ENCODE measurements around the gene LCP2. TPM values are rescaled to one million over a fixed set of nuclear protein-coding genes. Genes with fewer than 3 reads are reported as not detected.

LCP2 gene
- total and polyA plus RNA-seq, 10 of the 15 experiments (the other 5 are each of a cell fraction or from before 2014, with no cell fraction given): 8.0 to 50.5 (median 20.6) TPM

- TF ChIP-seq REST (IDR thresholded peaks at IDR 0.05; ENCODE audit: low read depth, low read length) (no peak), GABPA (IDR thresholded peaks at IDR 0.05; ENCODE audit: low read depth) (no peak), BACH1 (IDR thresholded peaks at IDR 0.05; ENCODE audit: borderline replicate concordance) (peak; percentile 39; the same call in 1 of the 2 replicates), SMC3 (IDR thresholded peaks at IDR 0.05; ENCODE audit: borderline replicate concordance, low read length) (no peak), YBX1 (IDR thresholded peaks at IDR 0.05) (no peak), PML (IDR thresholded peaks at IDR 0.05; ENCODE audit: low read length) (no peak), ATF2 (IDR thresholded peaks at IDR 0.05; ENCODE audit: low read length) (no peak), TCF7 (IDR thresholded peaks at IDR 0.05; ENCODE audit: borderline replicate concordance) (no peak), MAX (IDR thresholded peaks at IDR 0.05; ENCODE audit: low read depth, low read length) (no peak), ZNF207 (IDR thresholded peaks at IDR 0.05; ENCODE audit: borderline replicate concordance) (no peak), PKNOX1 (IDR thresholded peaks at IDR 0.05) (peak; percentile 52; the same call in 1 of the 2 replicates), NFYB (IDR thresholded peaks at IDR 0.05; ENCODE audit: insufficient read depth, low read depth, low read length) (peak; percentile 94), USF1 (IDR thresholded peaks at IDR 0.05; ENCODE audit: borderline replicate concordance, extremely low read length, insufficient read depth, low read depth, low read length) (no peak), NFIC (IDR thresholded peaks at IDR 0.05; ENCODE audit: low read depth, low read length) (0 out of 2 replicates have a peak, but pooled peaks have one; percentile 35), CHD1 (IDR thresholded peaks at IDR 0.05; ENCODE audit: low read depth, low read length) (no peak), BCL11A (IDR thresholded peaks at IDR 0.05; ENCODE audit: low read depth, low read length) (0 out of 2 replicates have a peak, but pooled peaks have one; percentile 4), SKIL (IDR thresholded peaks at IDR 0.05; ENCODE audit: low read depth, poor library complexity, severe bottlenecking) (peak; percentile 74), CHD4 (IDR thresholded peaks at IDR 0.05) (no peak), CBX3 (IDR thresholded peaks at IDR 0.05; ENCODE audit: borderline replicate concordance, low read depth) (no peak), ZNF24 (IDR thresholded peaks at IDR 0.05) (peak; percentile 83; the same call in 1 of the 2 replicates), PAX8 (IDR thresholded peaks at IDR 0.05) (no peak), STAT1 (conservative IDR thresholded peaks at IDR 0.05) (no peak)
Observed at GRCh38 chr5:170293273-170293672, 4.3 kb downstream of the LCP2 start (continued).
